Measurements from ENCODE around the gene RASGRF2. TPM values are rescaled to one million over a fixed set of nuclear protein-coding genes. Genes with fewer than 3 reads are reported as not detected.

Gene RASGRF2
- total RNA-seq, 2 donors from 2014 or later = 6.9 to 13.9 TPM

DNA sequence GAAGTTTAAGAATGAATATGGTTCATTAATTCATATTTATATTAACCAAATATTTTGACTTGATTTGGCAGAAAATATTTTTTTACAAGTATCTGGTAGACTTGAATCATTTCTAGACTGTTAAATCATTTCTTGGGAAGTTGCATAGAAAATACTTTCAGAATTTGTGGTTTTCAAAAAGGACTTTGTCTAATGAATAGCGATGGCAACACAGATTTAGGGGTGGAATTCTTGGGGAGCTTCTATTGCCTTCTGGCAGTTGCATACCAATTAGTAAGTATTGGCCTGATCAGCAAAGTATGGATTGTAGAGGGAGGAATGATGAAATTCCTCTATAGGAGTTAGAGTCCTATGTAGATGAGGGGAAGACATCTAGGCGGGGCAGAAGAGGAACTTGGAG, 204.3 kb downstream of the RASGRF2 start:
- no peak for TF ChIP-seq CTCF (IDR thresholded peaks at IDR 0.05)
- DNase-seq (ENCODE audit: low spot score) = no peak
- H3K4me1 ChIP-seq (ENCODE audit: control insufficient read depth in 1 of 2, low read depth in 2 of 2) = no peaks in the 10 kb centered on the region
- no peak overlapping the region for H3K27ac ChIP-seq
- H3K9me3 ChIP-seq = no peaks in the 10 kb centered on the region
- H3K4me3 ChIP-seq = no peak overlapping the region
- no peaks in the 10 kb centered on the region for H3K36me3 ChIP-seq
- no peak for ATAC-seq (ENCODE audit: insufficient number of reproducible peaks, low FRiP score, low read depth)
- no peaks in the 10 kb centered on the region for H3K27me3 ChIP-seq (replicated peaks; ENCODE audit: insufficient read depth)

- DNase-seq (ENCODE audit: low spot score) = no peak
- Histone ChIP-seq H3K9me3 (no peaks in the 10 kb centered on the region), H3K27me3 (replicated peaks; ENCODE audit: insufficient read depth) (no peaks in the 10 kb centered on the region), H3K4me1 (ENCODE audit: control insufficient read depth in 1 of 2, low read depth in 2 of 2) (no peaks in the 10 kb centered on the region), H3K36me3 (no peaks in the 10 kb centered on the region), H3K4me3 (no peak overlapping the region), H3K27ac (no peak overlapping the region)
- no peak for TF ChIP-seq CTCF (IDR thresholded peaks at IDR 0.05)
- no peak for ATAC-seq (ENCODE audit: insufficient number of reproducible peaks, low FRiP score, low read depth)
These were observed 204.8 kb downstream of the RASGRF2 start for GRCh38 chr5:81164936-81165335.

- H3K27ac ChIP-seq = no peak overlapping the region
These were observed 205.4 kb downstream of the RASGRF2 start for GRCh38 chr5:81165493-81166119.

DNA sequence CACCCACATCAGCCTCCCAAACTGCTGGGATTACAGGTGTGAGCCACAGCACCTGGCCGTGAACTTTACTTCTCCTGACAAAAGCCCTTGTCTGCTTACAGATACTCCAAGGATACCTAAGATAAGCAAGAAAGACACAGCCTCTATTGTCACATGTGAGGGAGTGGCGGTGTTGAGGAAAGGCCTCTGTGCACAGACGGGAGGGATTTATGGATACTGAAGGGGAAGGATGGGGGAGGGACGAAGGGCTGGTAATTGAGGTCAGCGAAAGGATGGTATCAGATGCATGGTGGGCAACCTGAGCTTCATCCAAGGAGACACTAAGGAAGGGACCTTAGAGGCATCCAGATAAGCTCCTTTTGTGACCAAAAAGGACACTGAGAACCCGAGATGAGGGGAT, 206.3 kb downstream of the RASGRF2 start:
- no peak for TF ChIP-seq CTCF (IDR thresholded peaks at IDR 0.05)
- DNase-seq (ENCODE audit: low spot score) = no peak
- H3K36me3 ChIP-seq = no peaks in the 10 kb centered on the region
- H3K4me1 ChIP-seq (ENCODE audit: control insufficient read depth in 1 of 2, low read depth in 2 of 2) = no peaks in the 10 kb centered on the region
- H3K27ac ChIP-seq = no peak overlapping the region
- H3K27me3 ChIP-seq (replicated peaks; ENCODE audit: insufficient read depth) = no peaks in the 10 kb centered on the region
- no peaks in the 10 kb centered on the region for H3K9me3 ChIP-seq
- ATAC-seq (ENCODE audit: insufficient number of reproducible peaks, low FRiP score, low read depth) = no peak
- H3K4me3 ChIP-seq = no peak overlapping the region

More at GRCh38 chr5:81165493-81166119, 205.4 kb downstream of the RASGRF2 start:
- no peak overlapping the region for H3K4me3 ChIP-seq
- no peaks in the 10 kb centered on the region for H3K9me3 ChIP-seq
- ATAC-seq (ENCODE audit: insufficient number of reproducible peaks, low FRiP score, low read depth) (no peak), DNase-seq (ENCODE audit: low spot score) (no peak)
- TF ChIP-seq CTCF (IDR thresholded peaks at IDR 0.05) = peak; percentile 27
- no peaks in the 10 kb centered on the region for H3K36me3 ChIP-seq
- no peaks in the 10 kb centered on the region for H3K27me3 ChIP-seq (replicated peaks; ENCODE audit: insufficient read depth)
- H3K4me1 ChIP-seq (ENCODE audit: control insufficient read depth in 1 of 2, low read depth in 2 of 2) = no peaks in the 10 kb centered on the region

GRCh38 chr5:81167078-81167477, 206.9 kb downstream of the RASGRF2 start:
- H3K9me3 ChIP-seq = no peaks in the 10 kb centered on the region
- no peaks in the 10 kb centered on the region for H3K36me3 ChIP-seq
- no peak for DNase-seq (ENCODE audit: low spot score)
- TF ChIP-seq CTCF (IDR thresholded peaks at IDR 0.05) = no peak
- H3K4me1 ChIP-seq (ENCODE audit: control insufficient read depth in 1 of 2, low read depth in 2 of 2) = no peaks in the 10 kb centered on the region
- no peak overlapping the region for H3K4me3 ChIP-seq
- H3K27ac ChIP-seq = no peak overlapping the region
- no peaks in the 10 kb centered on the region for H3K27me3 ChIP-seq (replicated peaks; ENCODE audit: insufficient read depth)
- ATAC-seq (ENCODE audit: insufficient number of reproducible peaks, low FRiP score, low read depth) = no peak
